ENCODE results near the gene ADSL. TPM values are rescaled to one million over a fixed set of nuclear protein-coding genes. Genes with fewer than 3 reads are reported as not detected.

Gene ADSL
- total and polyA plus RNA-seq, 9 of the 15 experiments (the other 6 are each of a cell fraction or from before 2014, with no cell fraction given): 112 to 322 (median 146) TPM

- FAIRE-seq (no peak), DNase-seq (ENCODE audit: extremely low read depth in 1 of 4, low spot score in 3 of 4) (no peak), ATAC-seq (no peak)
- ChIA-PET CTCF (ENCODE audit: low intra/inter-chr PET ratio) (no interaction called here), POLR2A (no interaction called here)
- no peak for TF ChIP-seq MBD2 (IDR thresholded peaks at IDR 0.05; ENCODE audit: borderline replicate concordance, low read depth)
- TF ChIP-seq CAMTA2 (CRISPR knock-in tag; conservative IDR thresholded peaks at IDR 0.05): no peak
- no peak for TF ChIP-seq ZNF174 (CRISPR knock-in tag; IDR thresholded peaks at IDR 0.05)
- no peak for TF ChIP-seq CHD4 (IDR thresholded peaks at IDR 0.05; ENCODE audit: insufficient read depth, insufficient replicate concordance, low read depth, low read length, poor library complexity, severe bottlenecking)
- no peak for TF ChIP-seq ATF3 (IDR thresholded peaks at IDR 0.05)
- TF ChIP-seq ATF3 (CRISPR knock-in tag; conservative IDR thresholded peaks at IDR 0.05): no peak
- no peak for TF ChIP-seq ZFP36 (IDR thresholded peaks at IDR 0.05; ENCODE audit: low read depth, low read length, partially characterized antibody)
- TF ChIP-seq DEAF1 (CRISPR knock-in tag; IDR thresholded peaks at IDR 0.05): no peak
- TF ChIP-seq POLR2A (conservative IDR thresholded peaks at IDR 0.05): no peak
- no peak for TF ChIP-seq SIN3A (IDR thresholded peaks at IDR 0.05; ENCODE audit: borderline replicate concordance in 2 of 2, control insufficient read depth in 1 of 2, low read depth in 2 of 2, low read length in 2 of 2)
- TF ChIP-seq SRSF3 (IDR thresholded peaks at IDR 0.05; ENCODE audit: insufficient read depth, low read length): no peak
- H3K79me2 ChIP-seq (ENCODE audit: control insufficient read depth, insufficient read depth, low read length): no peaks in the 10 kb centered on the region
- intact Hi-C loops (cut with micrococcal nuclease) (no loop called here), in situ Hi-C loops (cut with MboI) (no loop called here)
- H3K36me3 ChIP-seq (ENCODE audit: control insufficient read depth, insufficient read depth, low read length): no peaks in the 10 kb centered on the region; the same call in 1 of the 3 replicates
- H3K9me1 ChIP-seq (ENCODE audit: control insufficient read depth, insufficient read depth, low read length): no peaks in the 10 kb centered on the region
- 67% methylated on average over 2 of the region's 2 CpGs for WGBS (ENCODE audit: insufficient coverage, low coverage, missing lambda C conversion rate)
- H3K4me1 ChIP-seq (replicated peaks in 1 of 2; ENCODE audit: control insufficient read depth in 2 of 2, insufficient read depth in 2 of 2, low read length in 2 of 2): peaks cover 5 to 9% of the 10 kb centered on the region in 2 experiments; a peak in 4 of 5 replicates
- H3K27me3 ChIP-seq (ENCODE audit: control insufficient read depth in 2 of 2, insufficient read depth in 2 of 2, low read length in 2 of 2): no peaks in the 10 kb centered on the region
- no peak overlapping the region for H2AFZ ChIP-seq (ENCODE audit: low read depth, low read length)
- no peak overlapping the region for H3K9ac ChIP-seq (ENCODE audit: insufficient read depth in 1 of 2, low read depth in 2 of 2, low read length in 2 of 2)
- no TSS peak for BruUV-seq (replicated peaks)
- no peaks in the 10 kb centered on the region; the same call in 1 of the 2 replicates for H4K20me1 ChIP-seq (replicated peaks; ENCODE audit: control insufficient read depth, insufficient read depth, low read length)
- no peak overlapping the region for H3K4me2 ChIP-seq (ENCODE audit: insufficient read depth, low read length)
- H3K27ac ChIP-seq (ENCODE audit: extremely low read depth, low read depth, low read length): no peak overlapping the region
- no peak overlapping the region for H3K4me3 ChIP-seq
- H3K9me3 ChIP-seq (replicated peaks; ENCODE audit: control insufficient read depth, insufficient read depth, low read depth, low read length): no peaks in the 10 kb centered on the region
Observed at GRCh38 chr22:40335358-40335757, 10.9 kb upstream of the ADSL start.

Data from K562 (cell line).